Stimulated activated CD8-positive, alpha-beta memory T cell treated with anti-CD3 and anti-CD28 coated beads, Interleukin-4, amount 100 ng/mL, for 1 hour (primary cell): ENCODE measurements around the gene PREX1.
"Not testable (repeated sequence)": the region's sequence is repeated elsewhere in the genome, so short reads cannot be mapped to it uniquely, and the experiment has no call there.

Source experiments
- DNase-seq, 2 donors: peaks; one replicate each; pipeline ENCODE4 v3.0.0-alpha.2; 2020; ENCODE audit warnings: low read depth in 2 of 2, low spot score in 1 of 2

The PREX1 gene

DNA sequence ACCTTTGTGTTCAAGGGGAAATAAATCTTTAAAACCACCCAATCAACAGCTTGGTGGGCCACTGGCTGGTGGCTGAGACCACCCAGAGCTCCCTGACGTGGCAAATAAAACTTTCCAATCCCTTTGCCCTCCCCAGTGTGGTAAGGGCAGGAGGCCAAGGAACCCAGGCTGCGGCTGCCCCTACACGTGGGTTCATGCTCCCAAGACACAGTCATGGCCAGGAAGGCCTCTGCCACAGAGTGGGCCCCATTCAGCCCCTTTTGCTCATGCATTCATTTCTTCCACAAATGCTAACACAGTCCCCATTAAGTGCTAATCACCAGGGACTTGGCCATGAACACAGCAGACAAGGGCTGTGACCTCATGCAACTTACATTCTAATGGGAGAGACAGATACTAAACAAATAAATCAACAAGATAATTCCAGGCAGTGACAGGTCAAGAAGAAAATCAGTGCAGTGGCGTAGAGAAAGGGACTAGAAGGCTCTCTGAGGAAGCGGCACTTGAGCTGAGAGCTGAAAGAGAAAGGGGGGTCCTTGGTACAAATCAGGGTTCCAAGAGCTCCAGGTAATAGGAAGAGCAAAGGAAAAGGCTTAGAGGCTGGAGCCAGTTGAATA lies 13.8 kb downstream of the PREX1 start:
- DNase-seq = no peak

DNA sequence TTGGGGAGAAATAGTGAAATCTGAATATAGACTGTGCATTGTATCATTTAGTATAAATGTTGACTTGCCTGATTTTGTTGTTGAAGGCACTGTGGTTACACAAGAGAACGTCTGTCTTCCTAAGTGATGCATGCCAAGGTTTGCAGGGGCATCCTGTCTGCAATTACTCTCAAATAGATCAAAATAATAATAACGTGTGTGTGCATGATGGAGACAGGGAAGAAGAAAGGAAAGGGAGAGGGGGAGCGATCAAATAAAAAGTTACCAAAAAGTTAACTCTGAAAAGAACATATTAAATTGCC lies 14.4 kb downstream of the PREX1 start:
- no peak for DNase-seq

DNA sequence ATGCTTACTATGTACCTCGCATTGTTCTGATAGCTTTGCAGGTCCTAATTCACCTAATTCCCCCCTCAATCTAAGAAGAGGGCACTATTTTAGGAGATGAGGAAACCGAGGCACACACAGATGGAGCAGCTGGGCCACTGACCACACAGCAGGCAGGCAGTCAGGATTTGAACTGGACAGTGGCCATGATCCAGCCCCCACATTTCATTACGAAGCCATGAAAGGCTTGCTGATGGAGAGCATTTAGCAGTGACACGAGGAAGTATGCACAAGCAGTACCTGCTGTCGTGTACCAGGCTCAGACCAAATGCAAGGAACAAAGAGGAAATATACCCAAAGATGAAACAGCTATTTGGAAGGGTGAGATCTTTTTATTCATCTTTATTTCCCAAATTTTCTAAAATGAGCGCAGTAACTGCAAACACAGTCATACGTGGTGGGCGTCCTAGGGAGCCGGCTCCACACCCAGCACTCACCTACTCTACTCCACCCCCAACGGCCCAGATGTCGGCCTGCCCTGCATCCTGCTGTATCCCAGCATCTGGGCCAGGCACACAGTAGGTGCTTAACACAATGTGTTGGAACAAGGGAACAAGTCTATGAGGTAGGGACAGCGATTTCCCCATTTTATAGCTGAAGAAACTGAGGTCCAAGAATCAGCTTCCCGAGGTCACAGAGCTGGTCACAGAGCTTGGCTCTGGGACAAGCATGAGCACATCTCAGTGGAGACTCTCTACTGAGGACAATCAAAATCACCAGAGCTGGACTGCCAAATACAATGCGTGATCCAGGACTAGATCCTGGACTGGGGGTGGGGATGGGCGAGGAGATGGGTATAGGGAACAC lies 15.0 kb downstream of the PREX1 start:
- DNase-seq = no peak

DNA sequence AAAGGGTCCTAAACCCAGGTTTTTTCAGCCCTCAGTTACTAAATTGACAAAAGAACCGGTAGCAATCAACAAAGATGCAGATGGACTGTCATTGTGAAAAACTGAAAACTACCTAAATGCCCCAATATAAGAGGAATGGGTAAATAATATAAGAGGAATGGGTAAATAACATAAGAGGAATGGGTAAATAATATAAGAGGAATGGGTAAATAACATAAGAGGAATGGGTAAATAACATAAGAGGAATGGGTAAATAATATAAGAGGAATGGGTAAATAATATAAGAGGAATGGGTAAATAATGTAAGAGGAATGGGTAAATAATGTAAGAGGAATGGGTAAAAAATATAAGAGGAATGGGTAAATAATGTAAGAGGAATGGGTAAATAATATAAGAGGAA lies 15.7 kb downstream of the PREX1 start:
- DNase-seq = not testable (repeated sequence)

DNA sequence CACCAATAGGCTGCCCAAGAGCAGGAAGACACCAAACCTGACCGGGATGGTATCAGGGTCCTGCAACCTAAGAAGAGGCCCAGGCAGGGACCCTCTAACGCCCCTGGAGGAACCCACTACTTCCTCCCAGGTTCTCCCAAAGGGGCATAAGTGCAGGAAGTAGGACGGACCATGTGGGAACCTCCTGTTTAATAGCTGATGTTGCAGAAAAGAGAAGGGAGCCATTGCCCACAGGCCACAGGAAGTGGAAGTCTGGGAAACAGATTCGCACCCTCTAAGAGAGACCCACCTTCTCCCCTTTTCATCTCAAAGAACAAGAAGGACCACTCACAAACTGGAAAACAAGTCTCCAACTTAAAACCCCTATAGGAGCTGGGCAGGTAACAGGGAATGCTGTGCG lies 18.1 kb downstream of the PREX1 start:
- no peak for DNase-seq

DNA sequence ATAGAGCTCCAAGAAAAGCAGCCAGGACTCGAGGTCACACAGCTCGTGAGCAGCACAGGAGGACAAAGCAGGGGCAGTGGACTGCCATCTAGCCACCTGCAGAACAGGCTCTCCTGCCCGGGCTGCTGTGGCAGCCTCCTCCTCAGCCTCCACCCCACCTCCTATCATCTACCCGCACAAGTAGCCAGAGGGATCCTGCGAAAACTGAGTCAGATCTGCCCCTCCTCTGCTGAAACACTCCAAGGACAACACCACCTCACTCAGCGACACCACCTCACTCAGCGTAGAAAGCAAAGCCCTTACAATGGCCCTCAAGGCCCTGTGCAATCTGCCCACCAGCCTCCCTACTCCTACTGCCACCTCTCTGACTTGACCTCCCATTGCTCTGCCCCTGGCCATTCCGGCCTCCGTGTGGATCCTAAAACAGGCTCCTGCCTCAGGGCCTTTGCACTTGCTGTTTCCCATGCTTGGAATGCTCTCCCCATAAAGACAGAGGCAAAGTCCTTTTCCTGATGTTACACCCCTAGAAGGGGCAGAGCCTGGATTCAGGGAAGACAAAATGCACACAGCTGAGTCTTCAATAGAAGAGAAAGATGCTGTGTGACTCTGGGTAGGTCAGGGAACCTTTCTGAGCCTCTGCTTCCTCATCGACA lies 19.3 kb downstream of the PREX1 start:
- no peak for DNase-seq

DNA sequence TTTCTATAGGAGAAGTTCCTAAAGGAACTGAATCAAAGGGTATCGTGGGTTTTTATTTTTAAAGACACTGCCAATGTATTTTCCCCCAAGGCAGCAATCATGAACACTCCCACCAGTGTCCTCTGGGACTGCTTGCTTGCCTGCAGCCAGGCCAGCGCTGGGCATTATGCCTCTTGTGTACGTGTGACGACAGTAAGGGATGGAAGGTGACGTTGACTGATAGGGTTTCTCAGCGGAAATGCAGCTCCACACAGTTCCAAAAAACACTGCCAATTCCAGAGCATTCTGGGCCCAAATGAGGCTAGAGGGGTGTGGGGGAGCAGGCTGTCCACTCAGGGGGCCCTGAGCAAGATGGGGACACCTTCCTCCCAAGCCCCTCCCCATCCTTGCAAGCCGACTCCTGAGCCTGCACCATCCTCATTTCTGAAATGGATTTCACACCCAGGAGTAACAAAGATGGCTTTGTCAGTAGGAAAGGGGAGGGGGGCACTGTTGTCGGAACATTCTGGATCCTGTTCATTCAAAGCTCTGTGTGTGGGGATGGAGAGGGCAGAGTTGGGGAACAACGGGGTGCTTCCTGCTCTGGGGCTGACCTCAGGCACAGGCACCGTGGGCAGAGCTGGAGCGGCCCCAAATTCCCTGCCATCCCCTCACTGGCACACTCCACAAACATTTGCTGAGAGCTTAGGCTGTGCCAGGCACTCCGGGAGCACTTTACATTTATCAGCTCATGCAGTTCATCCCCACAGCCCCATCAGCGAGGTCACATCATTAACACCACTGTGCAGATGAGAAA lies 20.0 kb downstream of the PREX1 start:
- DNase-seq = no peak

DNA sequence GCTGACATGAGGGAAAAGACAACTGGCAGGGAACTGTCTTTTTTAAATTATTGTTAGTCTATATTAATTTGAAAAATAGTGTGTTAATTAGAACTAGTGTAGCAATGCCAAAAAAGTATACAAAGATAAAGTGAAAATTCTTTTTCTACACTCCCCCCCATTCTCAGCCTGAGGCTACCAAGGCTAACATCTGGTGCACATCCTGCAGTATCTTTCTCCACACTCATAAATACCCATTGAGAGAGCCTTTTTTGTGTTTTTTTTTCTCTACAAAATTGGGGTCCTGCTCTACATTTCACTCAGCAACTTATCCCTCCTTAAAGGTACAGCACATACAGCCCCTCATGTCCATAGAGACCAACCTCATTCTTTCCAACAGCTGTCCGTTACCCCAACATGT lies 20.7 kb downstream of the PREX1 start:
- DNase-seq = no peak

DNA sequence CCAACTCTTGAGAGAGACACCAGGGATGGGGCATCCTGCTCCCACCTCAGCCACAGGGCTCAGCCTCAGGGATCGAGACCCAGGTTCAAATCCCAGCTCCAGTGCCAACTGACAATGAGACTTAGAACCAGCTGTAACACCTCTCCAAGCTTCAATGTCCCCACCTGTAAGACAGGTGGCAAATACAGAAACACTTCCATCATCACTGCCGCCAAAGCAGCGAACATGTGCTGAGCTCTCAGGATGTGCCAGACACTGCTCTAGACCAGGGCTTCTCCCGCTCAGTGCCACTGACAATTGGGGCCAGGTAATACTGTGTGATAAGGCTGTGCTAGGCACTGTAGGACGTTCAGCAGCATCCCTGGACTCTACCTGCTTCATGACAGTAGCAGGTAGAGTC lies 22.1 kb downstream of the PREX1 start:
- DNase-seq = no peak

DNA sequence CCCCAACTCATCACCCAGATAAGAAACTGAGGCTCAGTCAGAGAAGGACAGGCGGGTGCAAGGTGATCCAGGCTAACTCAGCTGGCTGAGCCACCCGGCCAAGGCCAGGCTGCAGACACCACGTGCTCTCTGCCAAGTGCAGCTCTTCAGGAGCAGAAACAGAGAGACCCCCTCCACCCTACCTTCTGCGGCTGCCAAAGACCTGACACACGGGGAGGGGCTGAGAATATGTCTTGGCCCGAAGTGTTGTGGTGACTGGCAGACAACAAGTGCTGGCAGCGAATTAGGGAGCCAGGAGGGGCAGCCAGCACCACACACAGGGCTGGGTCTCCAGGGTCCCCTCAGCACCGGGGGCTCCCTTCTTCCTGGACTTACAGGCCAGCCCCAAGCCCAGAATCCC lies 22.5 kb downstream of the PREX1 start:
- no peak for DNase-seq

DNA sequence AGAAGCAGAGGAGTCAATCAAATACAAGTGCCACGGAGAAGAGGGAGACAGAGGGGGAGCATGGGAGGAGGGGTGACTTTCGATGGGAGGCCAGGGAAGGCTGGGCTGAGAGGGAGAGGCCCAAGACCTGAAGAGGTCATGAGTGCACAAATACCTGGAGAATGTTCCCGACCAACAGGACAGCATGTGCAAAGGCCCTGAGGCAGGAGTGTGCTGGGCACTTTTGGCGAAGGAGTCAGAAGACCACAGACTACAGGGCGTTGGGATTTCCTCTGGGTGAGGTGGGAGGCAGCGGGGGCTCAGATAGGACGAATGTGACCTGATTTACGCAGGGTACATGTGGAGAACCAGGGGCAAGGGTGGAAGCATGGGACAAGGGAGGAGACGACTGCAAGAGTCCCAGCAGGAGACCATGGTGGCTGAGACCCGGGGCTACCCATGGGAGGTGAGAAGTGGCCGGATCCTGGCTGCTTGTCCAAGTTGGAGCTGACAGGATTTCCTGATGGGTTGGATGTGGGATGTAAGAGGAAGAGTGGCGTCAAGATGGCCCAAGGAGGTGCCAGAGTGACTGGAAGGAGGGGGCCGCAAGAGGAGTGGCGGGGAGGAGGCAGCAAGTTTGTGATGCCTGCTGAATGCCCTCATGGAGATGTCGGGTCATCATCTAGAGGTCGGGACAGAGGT lies 23.4 kb downstream of the PREX1 start:
- no peak for DNase-seq

DNA sequence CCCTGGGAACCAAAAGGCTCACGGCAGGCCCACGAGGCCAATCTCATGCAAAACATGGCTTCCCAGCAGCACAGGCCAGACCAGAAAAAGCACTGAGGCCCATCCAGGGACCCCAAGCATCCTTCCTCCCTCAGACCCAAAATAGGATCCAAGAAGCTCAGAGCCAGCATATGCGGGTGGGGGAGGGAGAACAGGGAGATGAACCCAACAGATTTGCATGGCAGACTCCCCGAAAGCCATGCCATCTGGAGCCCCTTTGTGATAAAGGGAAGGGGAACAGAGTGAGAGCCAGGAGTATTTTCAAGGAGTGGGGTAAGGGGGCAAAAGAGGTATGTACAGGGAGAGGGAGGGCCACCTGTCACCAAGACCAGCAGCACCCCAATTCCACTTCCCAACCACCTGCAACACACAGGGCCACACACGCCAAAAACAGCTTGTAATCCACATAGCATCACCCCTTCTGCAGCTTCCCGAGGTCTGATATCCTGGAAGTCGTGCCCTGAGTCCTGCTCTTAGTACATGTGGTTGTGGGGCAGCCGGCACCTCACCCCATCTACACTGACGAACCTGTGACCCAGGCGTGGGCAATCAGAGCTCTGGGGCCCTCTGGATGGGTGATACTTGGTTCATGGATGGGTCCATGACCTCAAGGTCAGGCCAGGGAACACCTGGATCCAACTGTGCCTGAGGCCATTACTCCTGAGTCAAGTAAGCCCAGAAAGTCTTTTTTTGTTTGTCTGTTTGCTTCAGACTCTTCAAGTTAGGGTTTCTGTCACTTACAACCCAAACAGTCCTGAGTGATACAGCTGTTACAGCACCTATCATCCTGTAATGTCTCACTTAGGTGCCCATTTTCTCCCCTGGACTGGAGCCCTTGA lies 24.4 kb downstream of the PREX1 start:
- no peak for DNase-seq

DNA sequence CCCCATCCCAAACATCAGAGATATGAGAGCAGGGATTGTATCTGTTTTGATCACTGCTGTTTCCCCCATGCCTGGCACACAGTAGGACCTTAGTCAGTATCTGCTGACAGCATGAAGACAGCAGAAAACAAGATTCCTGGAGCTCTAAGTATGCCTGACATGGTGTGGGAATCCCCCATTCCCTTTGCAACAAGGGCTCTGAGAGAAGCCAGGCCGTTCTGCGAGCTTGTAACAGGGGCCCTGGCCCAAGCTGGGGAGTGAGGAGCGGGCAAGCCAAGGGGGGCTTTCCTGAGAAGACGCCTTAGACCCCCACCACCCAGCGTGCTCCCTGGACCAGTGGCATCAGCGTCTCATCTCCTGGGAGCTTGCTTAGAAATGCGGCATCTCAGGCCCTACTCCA lies 25.2 kb downstream of the PREX1 start:
- no peak for DNase-seq

DNA sequence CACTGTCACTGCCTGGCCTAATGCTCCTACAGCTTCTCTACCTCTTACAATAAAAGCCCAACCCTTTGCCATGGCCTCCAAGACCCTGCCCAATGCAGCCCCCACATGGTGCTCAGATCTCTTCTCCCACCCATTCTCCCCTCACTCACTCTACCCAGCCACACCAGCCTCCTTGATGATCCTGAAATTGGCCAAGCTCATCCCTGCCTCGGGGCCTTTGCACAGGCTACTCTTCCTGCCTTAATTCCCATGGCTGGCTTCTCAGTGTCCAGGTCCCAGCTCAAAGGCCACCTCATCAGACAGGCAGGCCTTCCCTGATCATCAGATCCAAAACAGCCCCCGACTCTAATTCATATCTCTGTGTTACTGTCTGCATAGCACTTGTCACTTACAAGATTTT lies 25.6 kb downstream of the PREX1 start:
- no peak for DNase-seq

DNA sequence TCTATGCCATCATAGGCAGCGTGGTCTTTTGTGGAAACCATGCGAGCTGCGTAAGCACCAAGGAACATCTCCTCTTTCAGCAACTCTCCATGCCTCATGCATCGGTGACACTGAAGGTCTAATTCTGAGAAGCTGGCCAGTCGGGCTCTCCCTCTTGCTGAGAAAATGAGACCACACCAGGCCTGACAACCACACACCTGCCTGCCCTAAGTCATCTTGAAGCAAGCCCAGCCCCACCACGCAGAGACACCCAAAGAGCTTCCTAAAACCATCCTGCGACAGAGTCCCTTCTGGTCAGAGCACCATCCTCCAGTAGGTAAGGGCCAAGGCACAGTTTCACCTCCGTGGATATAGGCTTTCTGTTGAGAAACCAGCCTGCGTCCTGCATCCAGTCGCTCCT lies 26.6 kb downstream of the PREX1 start:
- DNase-seq = no peak

DNA sequence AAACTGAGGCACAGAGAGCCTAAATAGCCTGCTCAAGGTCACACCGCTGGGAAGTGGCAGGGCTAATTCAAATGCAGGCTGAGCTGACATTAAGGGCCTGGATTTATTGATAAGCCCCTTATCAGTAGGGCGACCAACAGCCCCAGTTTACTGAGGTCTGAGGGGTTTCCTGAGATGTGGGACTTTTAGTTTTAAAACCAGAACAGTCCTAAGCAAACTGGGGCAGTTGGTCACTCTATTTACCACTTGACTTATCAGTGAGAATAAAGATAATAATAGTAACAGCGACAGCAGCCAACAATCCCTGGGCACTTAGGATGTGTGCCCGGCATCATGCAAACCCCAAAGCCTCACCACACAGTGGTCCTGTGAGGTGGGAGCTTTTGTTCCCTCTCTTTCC lies 27.6 kb downstream of the PREX1 start:
- no peak for DNase-seq

DNA sequence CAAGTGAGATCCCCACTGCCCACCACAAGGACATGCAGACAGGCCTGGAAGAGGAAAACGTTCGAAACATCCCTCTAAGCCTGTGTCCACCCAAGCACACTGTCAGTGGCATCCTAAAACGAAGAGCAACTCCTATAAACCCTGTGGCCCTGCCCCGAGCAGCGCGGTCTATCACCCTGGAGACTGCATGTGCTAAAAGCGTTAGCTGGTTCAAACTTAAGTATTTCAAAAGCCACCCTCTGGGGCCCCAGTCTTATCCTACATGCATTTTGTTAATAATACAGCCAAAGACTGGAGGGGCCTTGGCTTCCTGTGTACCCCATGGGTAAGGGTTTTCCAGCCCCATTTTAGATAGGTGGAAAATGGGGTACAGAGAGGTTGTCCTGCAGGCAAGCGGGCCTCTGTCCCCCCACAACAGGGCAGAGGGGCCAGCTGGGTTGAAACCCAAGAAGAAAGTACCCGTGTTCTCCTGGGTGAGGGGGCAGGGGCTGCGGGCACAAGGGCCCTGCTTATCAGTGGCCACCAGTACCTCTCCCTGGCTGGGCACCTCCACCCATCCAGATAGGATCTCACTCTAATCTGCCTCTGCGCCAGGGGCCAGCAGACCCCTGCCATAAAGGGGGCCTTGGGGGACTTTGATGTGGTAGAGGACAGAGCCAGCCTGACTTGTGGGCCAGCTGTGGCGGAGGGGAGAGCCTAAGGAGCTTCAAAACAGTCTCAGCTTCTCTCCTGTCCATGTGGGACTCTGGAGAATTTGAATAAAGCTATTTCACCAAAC lies 28.3 kb downstream of the PREX1 start:
- DNase-seq = no peak

DNA sequence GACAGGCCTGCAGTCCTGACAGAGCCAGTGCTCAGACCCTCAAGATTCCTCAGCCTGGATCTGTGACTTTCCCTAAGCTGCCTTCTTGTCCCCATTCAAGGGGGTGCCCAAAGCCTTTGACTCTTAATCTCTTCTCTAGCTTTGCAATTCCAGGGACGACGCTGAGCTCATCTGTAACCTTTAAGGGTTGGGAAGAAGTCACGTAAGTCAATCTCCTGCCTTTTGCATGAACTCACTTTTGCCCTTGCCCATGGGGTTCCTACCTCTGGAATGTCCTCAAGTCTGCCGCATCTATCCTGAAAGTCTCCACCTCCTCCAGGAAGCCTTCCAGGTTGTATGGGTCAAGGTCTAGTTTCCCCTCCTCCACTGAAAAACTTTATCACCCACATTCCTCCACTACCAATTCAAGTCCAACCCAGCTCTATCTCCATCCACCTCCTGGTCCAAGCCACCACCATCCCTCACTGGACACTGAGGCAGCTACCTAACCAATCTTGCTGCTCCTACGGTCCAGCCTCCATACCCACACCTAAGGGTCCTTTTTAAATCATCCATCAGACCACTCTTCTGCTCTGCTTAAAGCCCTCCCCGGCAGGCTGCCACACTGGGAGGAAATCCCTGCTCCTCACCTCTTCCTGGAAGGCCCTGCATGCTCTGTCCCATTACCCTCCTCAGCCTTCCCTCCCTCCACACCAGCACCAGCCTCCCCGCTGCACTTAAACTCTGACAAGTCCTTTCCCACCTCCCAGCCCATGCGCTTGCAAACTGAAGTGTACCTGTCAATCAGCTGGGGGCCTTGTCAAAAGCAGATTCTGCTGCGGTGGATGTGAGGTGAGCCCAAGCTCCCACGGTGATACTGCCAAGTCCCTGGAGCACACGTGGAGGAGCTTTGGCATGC lies 29.7 kb downstream of the PREX1 start:
- no peak for DNase-seq
